GM18870 (cell line): Measurements from ENCODE around the gene RALGPS1.

Experiments used
- ATAC-seq: cut with Tn5 transposase; IDR thresholded peaks from one replicate; pipeline ENCODE4 v1.9.1; 2021; ENCODE audit warnings: moderate library complexity; ENCODE audit not compliant: unreplicated experiment

Gene RALGPS1

GRCh38 chr9:126914458-126915280, at the start of gene RALGPS1:
TSS of gene RALGPS1 (plus strand) at chr9:126914782. CDS start at chr9:126962290, 47,508 bp downstream.
- peak; percentile 95 for ATAC-seq

DNA sequence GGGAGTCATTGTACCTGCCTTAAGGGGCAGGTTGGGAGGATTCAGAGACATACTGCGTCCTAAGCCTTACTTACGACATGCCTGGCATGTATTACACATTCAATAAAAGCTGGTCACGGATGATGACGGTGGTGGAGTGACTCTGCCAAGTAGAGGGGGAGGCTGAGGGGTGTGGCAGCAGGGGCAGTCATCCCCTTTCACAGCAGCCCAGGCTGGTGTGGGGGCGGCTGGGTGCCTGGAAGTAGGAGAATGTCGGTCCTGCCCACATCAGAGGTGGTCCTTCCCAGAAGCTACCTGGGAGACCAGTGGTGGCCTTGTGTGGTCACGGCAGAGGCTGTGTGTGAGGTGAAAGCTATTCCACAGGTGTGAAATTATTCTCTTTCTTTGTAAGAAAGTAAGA, 45.2 kb upstream of the RALGPS1 start:
- no peak for ATAC-seq

- no peak for ATAC-seq
Measured at GRCh38 chr9:126872516-126872915, 42.1 kb upstream of the RALGPS1 start.

- ATAC-seq, result no peak
Measured at GRCh38 chr9:126874546-126875314, 39.9 kb upstream of the RALGPS1 start.

GRCh38 chr9:126875756-126876510, 38.6 kb upstream of the RALGPS1 start:
- ATAC-seq, result no peak

DNA sequence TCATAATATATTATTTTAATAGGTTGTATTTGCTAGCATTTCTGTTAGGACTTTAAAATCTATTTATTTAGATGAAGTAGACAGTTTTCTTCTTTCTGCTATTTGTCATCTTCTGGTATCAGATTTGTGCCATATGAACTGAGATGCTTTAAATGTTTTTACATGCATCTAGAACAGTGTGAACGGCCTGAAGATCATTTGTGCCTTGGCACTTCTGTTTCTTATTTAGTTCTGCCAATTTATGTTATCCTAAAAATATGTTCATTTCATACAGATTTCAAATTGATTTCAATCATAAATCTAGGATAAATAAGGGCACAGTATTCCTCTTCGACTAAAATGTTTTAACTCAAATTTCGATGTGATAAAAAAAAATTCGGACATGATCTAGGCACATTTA, 38.1 kb upstream of the RALGPS1 start:
- ATAC-seq, result no peak

DNA sequence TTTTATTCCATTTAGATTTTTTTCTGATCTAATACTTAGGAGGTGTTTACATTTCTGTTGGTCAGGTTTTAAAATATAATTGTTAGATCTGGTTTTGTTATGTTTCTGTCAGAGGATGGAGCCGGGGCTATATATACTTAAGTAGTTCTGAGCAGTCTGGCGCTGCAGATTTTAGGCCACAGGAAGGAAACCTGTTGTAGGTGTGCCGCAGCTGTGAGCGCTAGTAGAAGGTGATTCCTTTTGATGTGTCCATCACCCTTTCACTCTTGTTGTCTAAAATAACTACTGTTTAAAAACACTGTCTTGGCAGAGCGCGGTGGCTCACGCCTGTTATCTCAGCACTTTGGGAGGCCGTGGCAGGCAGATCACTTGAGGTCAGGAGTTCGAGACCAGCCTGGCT, 37.2 kb upstream of the RALGPS1 start:
- ATAC-seq, result no peak

- ATAC-seq, result no peak
Measured at GRCh38 chr9:126879288-126879687, 35.3 kb upstream of the RALGPS1 start.

DNA sequence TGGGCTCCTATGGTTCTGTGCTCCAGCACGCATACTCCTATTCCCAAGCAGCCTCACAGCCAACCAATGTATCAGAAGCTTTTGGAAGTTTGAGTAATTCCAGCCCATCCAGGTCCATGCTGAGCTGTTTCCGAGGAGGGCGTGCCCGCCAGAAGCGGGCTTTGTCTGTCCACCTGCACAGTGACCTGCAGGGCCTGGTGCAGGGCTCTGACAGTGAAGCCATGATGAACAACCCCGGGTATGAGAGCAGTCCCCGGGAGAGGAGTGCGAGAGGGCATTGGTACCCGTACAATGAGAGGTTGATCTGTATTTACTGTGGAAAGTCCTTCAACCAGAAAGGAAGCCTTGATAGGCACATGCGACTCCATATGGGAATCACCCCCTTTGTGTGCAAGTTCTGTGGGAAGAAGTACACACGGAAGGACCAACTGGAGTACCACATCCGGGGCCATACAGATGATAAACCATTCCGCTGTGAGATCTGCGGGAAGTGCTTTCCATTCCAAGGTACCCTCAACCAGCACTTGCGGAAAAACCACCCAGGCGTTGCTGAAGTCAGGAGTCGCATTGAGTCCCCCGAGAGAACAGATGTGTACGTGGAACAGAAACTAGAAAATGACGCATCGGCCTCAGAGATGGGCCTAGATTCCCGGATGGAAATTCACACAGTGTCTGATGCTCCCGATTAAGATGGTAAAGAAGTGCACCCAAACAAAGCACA, 34.2 kb upstream of the RALGPS1 start:
- no peak for ATAC-seq

DNA sequence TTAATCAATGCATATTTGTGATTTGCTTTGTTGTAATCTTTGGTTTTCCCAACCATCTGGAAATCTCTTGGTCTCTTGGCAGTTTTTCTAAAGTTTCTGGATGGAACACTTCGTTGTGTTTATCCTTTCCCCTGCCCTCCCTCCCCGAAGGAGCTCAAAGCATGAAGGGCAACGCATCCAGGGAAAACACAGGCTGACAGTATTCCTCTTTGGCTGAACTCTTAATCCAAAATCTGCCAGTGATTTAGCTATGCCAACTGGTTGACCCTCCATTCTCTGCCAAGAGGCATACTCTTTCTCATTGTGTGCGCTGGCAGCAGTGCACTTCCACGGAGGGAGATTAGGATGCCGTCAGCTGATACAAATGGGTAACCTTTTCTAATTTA, 33.6 kb upstream of the RALGPS1 start:
- no peak for ATAC-seq

GRCh38 chr9:126882746-126883145, 31.8 kb upstream of the RALGPS1 start:
- ATAC-seq, result no peak

GRCh38 chr9:126883636-126884035, 30.9 kb upstream of the RALGPS1 start:
- ATAC-seq, result no peak

DNA sequence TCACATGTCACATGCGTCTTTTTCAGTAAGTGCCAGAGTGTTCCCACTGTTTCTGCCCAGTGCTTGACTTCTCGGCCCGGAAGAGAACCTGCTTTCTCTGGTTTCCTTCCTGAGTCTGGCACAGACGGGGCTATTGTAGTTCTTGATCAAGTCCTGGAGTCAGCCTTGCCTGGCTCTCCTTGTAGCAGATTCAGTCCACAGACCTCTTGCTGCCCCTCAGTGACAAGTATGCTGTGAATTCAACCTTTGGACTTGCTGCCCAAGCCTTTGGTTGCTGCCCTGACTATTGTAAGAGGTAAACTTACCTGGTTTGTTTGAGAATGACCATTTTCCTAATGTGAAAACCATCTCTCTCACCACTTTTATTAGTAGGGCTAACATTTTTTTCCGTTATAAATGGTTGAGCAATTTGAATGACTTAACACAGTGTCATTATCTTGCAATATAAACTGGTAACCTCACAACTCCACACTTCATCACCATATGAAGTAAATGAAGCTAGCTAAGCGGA, 29.4 kb upstream of the RALGPS1 start:
- no peak for ATAC-seq

DNA sequence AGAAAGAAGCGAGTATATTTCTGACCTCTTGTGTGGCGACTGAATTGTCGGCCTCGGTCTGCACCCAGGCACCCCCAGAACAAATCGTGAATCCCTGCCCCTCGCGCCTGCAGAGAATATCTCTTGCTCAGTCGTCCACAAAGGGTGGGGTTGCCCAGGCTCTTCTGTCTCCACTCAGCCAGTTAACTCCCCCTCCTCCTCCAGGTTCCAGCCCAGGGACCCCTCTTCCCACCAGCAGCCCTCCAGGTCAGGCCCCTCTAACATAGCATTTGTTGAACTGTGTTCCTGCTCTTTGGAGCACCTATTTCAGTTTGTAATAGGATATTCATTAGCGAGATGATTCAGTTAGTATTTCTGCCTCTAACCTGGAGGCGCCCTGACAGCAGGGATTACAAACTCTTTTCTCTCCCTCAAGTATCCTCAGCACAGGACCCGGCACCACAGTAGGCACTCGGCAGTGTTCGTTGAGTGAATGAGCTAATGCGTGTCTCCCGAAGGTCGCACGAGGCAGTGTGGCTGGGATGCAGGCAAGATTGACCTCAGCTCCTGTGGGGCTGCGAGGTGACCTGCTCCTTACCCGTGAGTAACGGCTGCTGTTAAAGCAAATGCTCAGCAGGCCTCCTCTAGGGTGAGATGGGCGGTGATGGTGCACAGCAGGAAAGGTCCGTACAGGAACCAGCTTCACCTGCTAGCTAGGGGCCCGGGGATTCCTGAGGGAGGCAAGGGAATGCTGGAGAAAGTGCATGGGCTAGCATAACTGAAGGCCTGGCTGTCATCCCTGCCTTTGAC, 28.4 kb upstream of the RALGPS1 start:
- ATAC-seq, result no peak

DNA sequence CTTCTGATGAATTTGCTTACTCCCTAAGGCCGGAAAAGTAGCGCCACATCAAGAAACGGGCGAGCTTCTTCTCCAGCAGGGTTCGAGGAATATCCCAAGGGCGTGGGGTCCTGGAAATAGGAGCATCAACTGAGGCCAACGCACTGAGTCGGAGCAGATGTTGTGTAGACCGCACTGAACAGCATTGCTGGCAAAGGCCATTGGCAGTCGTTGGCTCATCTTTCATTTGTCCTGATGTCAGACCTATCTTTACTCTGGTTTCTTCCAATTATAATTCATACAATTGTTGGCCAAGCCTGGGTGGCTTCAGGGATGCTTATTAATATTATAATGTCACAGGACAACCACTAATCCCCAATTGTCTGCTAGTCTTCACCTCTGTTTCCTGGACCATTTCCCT, 27.7 kb upstream of the RALGPS1 start:
- no peak for ATAC-seq

GRCh38 chr9:126891676-126892075, 22.9 kb upstream of the RALGPS1 start:
- no peak for ATAC-seq

GRCh38 chr9:126893079-126893478, 21.5 kb upstream of the RALGPS1 start:
- no peak for ATAC-seq

DNA sequence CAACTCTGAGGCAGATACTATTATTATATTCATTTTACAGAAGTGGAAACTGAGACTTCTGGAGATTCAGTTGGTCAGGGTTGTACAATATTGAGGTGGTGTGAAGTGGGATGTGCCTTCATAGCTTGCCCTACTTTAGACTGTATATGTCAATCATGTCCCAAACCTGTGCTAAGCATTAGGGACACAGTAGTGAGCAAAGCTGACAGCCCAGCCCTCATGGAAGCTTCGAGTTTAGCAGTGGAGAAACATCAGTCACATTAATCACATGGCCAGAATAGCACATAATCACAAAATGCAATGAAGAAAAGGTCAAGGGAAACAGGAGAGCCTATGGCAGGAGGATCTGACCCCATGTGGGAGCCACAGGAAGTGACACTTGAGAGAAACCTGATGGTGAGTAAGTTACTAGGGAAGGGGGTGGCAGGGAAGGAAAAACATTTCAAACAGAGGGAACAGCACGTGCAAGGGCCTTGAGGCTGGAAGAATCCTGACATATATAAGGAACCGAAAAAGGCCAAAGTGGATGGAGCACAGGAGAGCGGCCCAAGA, 20.5 kb upstream of the RALGPS1 start:
- ATAC-seq, result no peak

DNA sequence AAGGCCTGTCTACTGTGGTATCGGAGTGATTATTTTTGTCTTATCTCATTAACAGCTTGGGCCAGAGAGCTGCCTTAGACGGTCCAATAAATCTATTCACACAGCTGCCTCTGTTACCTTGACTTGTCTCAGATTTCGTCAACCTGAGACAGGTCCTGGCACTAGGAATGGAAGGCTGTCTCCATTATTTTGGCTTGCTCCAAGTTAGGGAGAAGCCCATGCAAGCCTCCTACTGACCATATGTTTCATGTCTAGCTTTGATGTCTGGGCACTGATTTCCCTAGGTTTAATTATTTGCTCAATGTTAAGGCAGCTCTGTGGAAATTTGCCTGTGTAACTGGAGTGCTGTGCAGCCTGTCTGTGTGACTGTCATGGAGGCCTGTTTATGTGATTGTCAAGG, 12.4 kb upstream of the RALGPS1 start:
- no peak for ATAC-seq

DNA sequence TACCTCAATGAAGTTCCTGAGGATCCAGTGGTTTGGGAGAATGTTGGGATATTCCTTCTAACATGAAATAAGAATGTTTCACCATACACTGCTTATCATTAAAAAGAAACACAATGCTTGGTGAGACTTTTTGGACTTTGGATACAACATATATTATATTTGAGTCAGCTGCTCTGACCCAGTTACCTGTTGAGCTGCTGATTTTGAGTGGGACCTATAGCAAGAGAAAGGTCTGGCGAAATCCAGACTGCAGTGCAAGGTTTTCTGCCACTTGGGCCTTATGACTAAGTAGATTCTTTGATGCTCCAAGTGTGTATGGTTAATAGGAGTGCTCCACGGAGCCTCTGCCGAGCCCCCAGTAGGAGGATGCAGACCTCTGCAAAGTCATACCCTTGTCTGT, 10.0 kb upstream of the RALGPS1 start:
- no peak for ATAC-seq
